HT-29 (cell line): ENCODE results near the gene PPP1R1B. TPM values are rescaled to one million over a fixed set of nuclear protein-coding genes. Genes with fewer than 3 reads are reported as not detected.

Experiments used
- DNase-seq: peaks from one replicate; pipeline ENCODE4 v3.0.0-alpha.2; 2015; ENCODE audit warnings: low spot score
- total RNA-seq: library from RNA; depleted of rRNA; stranded (reverse); fragments of >200 nt; shearing (Covaris generic); gene quantifications from 2 replicates; pipeline ENCODE4 v1.2.3, GENCODE V29; 2014

Gene PPP1R1B
- total RNA-seq, 1 experiment from 2014 or later: 16.0 TPM

- no peak for DNase-seq
Measured at GRCh38 chr17:39614545-39615157, 12.1 kb upstream of the PPP1R1B start.

- no peak for DNase-seq
Measured at GRCh38 chr17:39615434-39615833, 11.3 kb upstream of the PPP1R1B start.

DNA sequence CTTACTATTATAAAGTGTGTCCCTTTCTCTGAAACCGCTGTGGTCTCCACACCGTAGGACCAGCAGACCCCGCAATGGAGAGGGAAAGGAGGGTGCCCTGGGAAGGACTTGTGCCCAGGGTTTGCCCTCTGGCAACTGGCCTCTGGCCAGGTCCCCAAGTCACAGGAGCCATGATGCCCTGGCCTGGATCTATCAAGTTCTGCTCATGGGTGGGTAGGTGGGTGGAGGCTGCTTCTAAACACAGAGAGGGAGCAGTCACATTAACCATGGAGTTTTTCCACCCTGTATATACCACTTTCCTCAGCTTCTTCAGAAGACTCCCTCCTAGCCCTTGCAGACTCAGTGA, 9.7 kb upstream of the PPP1R1B start:
- no peak for DNase-seq

- peak; percentile 84 for DNase-seq
Measured at GRCh38 chr17:39617446-39618245, 9.1 kb upstream of the PPP1R1B start.

GRCh38 chr17:39618246-39618913, 8.4 kb upstream of the PPP1R1B start:
- peak; percentile 63 for DNase-seq

GRCh38 chr17:39618956-39619785, 7.6 kb upstream of the PPP1R1B start:
- DNase-seq: no peak

GRCh38 chr17:39619786-39620101, 7.0 kb upstream of the PPP1R1B start:
- DNase-seq: no peak

- DNase-seq: peak; percentile 94
Measured at GRCh38 chr17:39621523-39622379, 5.0 kb upstream of the PPP1R1B start.

DNA sequence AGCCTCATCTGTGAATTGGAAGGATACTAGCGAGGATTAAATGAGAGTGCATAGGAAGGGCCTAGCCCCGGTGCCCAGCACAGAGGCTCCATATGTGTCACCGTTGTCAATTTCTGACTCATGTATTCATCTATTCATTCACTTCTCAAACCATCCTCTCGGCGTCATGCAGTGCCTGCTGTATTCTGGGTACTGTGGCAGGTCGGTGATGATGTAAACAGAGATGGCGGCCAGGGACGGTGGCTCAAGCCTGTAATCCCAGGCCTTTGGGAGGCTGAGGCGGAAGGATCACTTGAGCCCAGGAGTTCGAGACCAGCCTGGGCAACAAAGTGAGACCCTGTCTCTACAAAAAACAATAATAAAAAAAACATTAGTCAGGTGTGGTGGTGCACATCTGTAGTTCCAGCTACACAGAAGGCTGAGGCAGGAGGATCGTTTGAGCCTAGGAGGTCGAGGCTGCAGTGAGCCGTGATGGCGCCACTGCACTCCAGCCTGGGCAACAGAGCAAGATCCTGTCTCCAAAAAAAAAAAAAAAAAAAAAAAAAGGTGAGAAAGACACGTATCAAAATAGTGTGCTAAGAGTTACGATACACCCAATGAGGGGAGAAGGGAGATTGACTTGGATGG, 4.3 kb upstream of the PPP1R1B start:
- DNase-seq: no peak

DNA sequence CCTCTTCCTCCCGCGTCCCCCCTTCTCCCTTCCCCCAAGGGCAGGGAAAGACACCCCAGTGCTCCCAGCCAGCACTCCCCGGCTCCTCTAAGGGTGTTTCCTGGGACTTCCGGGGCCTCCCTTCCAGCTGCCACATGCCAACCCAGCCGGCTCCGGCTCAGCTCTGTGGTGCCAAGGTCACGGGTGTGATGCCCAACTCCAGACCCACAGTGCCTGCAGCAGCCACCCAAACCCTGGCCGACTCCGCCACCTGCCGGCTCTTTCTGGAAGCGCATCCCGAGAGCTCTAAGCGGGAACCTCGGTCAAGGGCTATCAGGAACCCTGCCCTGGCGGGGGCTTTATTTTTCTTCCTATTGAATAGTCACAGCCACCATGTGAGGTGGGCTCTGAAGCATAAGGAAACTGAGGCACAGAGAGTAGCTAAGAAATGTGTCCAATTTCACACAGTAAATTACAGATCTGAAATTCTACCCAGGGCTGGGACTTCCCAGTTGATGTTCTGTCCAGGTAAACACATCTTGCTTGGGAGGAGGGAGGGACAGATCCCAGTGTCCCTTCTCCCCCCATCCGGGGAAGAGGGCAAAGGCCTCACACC, 3.3 kb upstream of the PPP1R1B start:
- DNase-seq: peak; percentile 87

DNA sequence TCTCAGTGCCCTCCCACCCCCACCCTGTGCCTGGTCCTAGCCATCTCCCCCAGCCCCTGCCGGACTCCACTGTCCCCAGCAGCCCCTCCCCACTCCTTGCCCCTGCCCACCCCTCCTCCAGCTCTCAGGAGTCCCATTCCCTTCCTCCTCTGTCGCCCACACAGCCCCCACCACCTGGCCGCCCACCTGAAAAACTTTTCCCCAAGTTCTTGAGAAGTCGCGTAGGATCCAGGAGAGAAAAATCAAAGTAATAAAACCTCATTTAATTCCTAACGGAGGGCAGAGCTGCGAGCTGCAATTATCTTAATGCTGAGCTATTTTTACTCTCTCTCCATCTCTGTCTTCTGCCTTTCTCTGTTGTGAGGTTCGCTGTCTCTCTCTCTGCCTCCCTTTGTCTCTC, 2.4 kb upstream of the PPP1R1B start:
- no peak for DNase-seq

DNA sequence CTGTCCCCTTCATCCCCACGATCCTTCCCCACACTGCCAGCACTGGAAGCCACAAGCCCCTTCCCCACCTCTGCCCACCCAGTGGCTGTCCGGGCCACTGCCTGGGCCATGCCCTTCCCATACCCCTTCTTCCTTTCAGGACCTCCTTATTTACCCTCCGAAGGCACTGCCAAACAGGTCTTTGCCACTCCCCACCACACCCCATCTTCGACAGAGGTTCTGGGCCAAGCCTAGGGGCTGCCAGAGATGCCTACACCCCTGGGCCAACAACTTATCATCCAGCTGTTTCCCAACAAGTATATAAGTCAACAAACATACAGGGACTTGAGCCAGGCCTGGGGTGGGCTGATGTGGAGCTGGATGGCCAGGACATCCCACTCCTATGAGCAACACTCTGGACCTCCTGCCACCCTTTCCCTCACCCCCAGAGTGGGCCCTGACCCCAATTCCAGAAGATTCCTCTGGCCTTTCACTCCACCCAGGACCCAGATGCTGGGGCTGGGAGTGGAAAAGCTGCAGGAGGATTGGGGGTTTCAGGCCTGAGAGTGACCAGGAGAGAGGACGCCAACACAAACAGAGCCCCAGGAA, 1.5 kb upstream of the PPP1R1B start:
- no peak for DNase-seq

GRCh38 chr17:39627047-39627711, 427 bp downstream of the PPP1R1B start:
- no peak for DNase-seq

GRCh38 chr17:39627712-39628516, 1.2 kb downstream of the PPP1R1B start:
- DNase-seq: no peak

GRCh38 chr17:39628655-39629493, 2.1 kb downstream of the PPP1R1B start:
- no peak for DNase-seq

- no peak for DNase-seq
Measured at GRCh38 chr17:39629494-39629880, 2.7 kb downstream of the PPP1R1B start.

DNA sequence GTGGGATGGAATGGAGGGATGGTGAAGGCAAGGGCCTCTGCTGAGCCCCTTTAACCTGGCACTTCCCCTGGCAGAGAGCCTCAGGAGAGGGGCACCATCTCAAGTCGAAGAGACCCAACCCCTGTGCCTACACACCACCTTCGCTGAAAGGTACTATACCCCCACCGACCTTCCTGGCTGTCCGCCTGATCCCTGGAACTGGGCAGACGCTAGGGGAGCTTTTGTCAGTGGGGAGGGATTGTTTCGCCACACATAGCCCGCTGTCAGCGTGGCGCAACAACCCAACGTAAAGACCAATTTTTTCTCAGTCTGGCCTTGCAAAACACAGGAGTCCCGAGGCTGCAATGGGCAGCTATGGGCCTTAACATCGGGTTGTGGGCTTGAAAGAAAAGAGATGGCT, 3.1 kb downstream of the PPP1R1B start:
- no peak for DNase-seq

DNA sequence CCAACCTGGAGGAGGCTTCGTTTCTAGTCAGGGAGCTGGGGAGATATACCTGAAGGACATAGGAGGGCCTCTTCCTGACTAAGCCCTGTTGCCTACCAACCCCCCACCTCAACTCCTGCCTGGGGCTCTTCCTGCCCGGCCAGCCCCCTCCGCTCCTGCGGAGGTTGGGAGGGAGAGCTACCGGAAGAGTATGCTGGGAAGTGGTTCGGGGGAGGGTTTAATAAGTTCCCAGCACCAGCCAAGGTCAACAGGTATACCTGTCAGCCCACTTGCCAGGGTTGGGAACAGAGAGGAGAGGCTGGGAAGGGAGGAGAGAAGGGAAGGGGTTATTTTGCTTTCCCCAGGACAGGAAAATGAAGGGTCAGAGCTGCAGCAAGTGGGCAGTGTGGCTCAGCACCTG, 4.7 kb downstream of the PPP1R1B start:
- peak; percentile 57 for DNase-seq
